ENCODE results near the gene METTL25B. TPM values are rescaled to one million over a fixed set of nuclear protein-coding genes. Genes with fewer than 3 reads are reported as not detected.

Gene METTL25B
- total and polyA plus RNA-seq, 10 of the 15 experiments (the other 5 are each of a cell fraction or from before 2014, with no cell fraction given), result 5.9 to 25.2 (median 13.5) TPM

GRCh38 chr1:156693848-156694689 lies 34.2 kb upstream of the METTL25B start:
- Histone ChIP-seq H3K27ac (ENCODE audit: control insufficient read depth, insufficient read depth) (no peak overlapping the region), H3K9me3 (replicated peaks; ENCODE audit: control insufficient read depth, insufficient read depth, low read length) (no peaks in the 10 kb centered on the region), H2AFZ (ENCODE audit: control insufficient read depth, low read depth, low read length) (no peak overlapping the region), H3K36me3 (ENCODE audit: control insufficient read depth in 2 of 2, insufficient read depth in 2 of 2, low read length in 1 of 2) (no peaks in the 10 kb centered on the region), H3K9ac (ENCODE audit: control insufficient read depth, insufficient read depth, low read length) (no peak overlapping the region), H3K79me2 (ENCODE audit: control insufficient read depth, insufficient read depth, low read length) (no peaks in the 10 kb centered on the region), H4K20me1 (ENCODE audit: control insufficient read depth, insufficient read depth) (peaks cover 4% of the 10 kb centered on the region; the same call in 1 of the 2 replicates), H3K27me3 (replicated peaks in 1 of 2; ENCODE audit: control insufficient read depth in 2 of 2, insufficient read depth in 2 of 2, low read length in 1 of 2) (peaks cover 18 to 33% of the 10 kb centered on the region in 2 experiments), H3K4me1 (ENCODE audit: control insufficient read depth, insufficient read depth, low read length) (no peaks in the 10 kb centered on the region), H3K4me2 (ENCODE audit: control insufficient read depth, insufficient read depth) (no peak overlapping the region), H3K4me3 (no peak overlapping the region)
- ChIA-PET CTCF (interaction anchor here (1.4 to 2.1 kb wide), 3 partner anchors 10 to 33 kb away, joined by 4 to 14 read pairs (median 7); no protein-coding TSS in a partner anchor), SMC1A (ENCODE audit: uncharacterized antibody, unreplicated experiment) (no interaction called here), RAD21 (ENCODE audit: unreplicated experiment) (no interaction called here), POLR2A (interaction anchor here (0.7 to 1.9 kb wide), 2 partner anchors 27 to 164 kb away, joined by 3 to 10 read pairs; no protein-coding TSS in a partner anchor)
- in situ Hi-C loops (cut with MboI) (no loop called here), intact Hi-C loops (cut with micrococcal nuclease; ENCODE audit: unreplicated experiment) (no loop called here)
- ATAC-seq (no peak), DNase-seq (ENCODE audit: low read depth, low spot score) (no peak), FAIRE-seq (no peak)
- BruUV-seq (replicated peaks), result no TSS peak
- TF ChIP-seq PKNOX1 (IDR thresholded peaks at IDR 0.05) (no peak), BMI1 (IDR thresholded peaks at IDR 0.05; ENCODE audit: borderline replicate concordance) (no peak), HSF1 (IDR thresholded peaks at IDR 0.05; ENCODE audit: low read depth, low read length) (no peak), CEBPB (IDR thresholded peaks at IDR 0.05; ENCODE audit: borderline replicate concordance in 1 of 2, low read depth in 2 of 2, low read length in 2 of 2) (no peak)
- 37% methylated on average over 12 of the region's 12 CpGs for WGBS (ENCODE audit: insufficient coverage, insufficient replicate concordance, low lambda C conversion rate, missing lambda C conversion rate)

Data from GM12878 (cell line).